ENCODE results near the gene PTGER4. TPM values are rescaled to one million over a fixed set of nuclear protein-coding genes. Genes with fewer than 3 reads are reported as not detected.

PTGER4 gene
- total and polyA plus RNA-seq, 12 donors: 2.0 to 20.3 (median 7.3) TPM

DNA sequence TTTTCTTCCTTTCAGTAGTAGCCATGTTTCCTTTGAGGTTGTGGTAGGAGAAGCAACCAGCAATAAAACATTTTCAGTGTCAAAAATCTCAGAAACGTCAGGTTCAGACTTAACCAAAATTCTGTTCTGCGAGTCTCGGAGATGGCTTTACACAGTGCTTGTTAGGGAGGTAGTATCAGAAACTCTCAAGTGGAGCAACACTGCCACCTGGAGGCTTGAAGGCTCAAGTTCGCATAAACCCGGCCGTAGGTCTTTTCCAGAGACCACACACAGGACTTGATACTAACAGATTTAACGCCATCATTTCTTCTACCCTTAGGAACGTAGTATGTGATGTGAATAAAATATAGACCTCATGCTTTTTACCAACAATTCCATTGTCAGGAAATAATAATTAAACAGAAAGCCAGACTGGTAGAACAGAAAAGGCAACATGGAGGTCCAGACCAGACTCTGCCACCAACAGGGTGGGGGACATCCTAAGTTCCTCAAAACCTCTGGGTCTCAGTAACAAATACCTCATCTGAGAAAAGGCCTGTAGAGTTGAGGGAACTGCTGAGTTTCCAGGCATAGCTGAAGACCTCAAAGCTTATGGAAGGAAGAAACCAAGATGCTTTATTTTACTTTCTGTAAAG, 8.5 kb downstream of the PTGER4 start:
- DNase-seq: peak; percentile 60 to 89
- intact Hi-C loops (cut with DNase I): loop anchor here (2.0 to 10.0 kb wide), 19 partner anchors 181 to 1113 kb away; no protein-coding TSS in a partner anchor
- Histone ChIP-seq H3K4me3 (peak overlapping the region in 7 of 10 donors; percentile 77 to 98 (median 93)), H3K9me3 (no peaks in the 10 kb centered on the region), H3K4me1 (peaks cover 0 to 68% (median 45%) of the 10 kb centered on the region in 9 donors), H3K36me3 (peaks cover 0 to 64% (median 6%) of the 10 kb centered on the region in 9 donors), H3K27ac (peak overlapping the region in 9 of 10 donors; percentile 15 to 96 (median 44)), H3K27me3 (peaks cover 0 to 5% (median 0%) of the 10 kb centered on the region in 7 donors)
- 1 to 4% methylated on average over 8 of the region's 8 CpGs for WGBS, 2 donors
- peak; percentile 89 to 96 (median 92) for ATAC-seq
- TF ChIP-seq, protein P1, sequence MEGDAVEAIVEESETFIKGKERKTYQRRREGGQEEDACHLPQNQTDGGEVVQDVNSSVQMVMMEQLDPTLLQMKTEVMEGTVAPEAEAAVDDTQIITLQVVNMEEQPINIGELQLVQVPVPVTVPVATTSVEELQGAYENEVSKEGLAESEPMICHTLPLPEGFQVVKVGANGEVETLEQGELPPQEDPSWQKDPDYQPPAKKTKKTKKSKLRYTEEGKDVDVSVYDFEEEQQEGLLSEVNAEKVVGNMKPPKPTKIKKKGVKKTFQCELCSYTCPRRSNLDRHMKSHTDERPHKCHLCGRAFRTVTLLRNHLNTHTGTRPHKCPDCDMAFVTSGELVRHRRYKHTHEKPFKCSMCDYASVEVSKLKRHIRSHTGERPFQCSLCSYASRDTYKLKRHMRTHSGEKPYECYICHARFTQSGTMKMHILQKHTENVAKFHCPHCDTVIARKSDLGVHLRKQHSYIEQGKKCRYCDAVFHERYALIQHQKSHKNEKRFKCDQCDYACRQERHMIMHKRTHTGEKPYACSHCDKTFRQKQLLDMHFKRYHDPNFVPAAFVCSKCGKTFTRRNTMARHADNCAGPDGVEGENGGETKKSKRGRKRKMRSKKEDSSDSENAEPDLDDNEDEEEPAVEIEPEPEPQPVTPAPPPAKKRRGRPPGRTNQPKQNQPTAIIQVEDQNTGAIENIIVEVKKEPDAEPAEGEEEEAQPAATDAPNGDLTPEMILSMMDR (IDR thresholded peaks at IDR 0.05): peak; percentile 78 to 93 (median 87)

DNA sequence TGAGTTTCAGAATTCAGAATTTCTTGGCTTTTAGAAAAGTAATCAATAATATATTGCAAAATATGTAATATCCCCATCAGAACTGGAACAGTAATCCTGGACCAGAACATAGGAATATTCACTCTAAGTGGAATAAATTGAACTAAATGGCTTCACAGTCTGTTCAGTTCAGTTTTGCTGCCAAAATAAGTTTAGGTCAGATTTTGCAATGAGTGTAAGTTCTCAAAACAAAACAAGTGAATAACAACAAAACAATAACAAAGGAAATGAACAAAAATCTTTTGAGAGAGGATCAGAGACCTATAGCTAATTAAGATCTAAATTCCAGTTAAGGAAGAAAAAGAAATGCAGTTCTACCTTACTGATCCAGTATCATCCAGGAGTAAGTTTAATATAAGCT, 9.3 kb downstream of the PTGER4 start:
- no peak for ATAC-seq
- peak overlapping the region in 2 of 10 donors; percentile 77 to 98 for H3K4me3 ChIP-seq

DNA sequence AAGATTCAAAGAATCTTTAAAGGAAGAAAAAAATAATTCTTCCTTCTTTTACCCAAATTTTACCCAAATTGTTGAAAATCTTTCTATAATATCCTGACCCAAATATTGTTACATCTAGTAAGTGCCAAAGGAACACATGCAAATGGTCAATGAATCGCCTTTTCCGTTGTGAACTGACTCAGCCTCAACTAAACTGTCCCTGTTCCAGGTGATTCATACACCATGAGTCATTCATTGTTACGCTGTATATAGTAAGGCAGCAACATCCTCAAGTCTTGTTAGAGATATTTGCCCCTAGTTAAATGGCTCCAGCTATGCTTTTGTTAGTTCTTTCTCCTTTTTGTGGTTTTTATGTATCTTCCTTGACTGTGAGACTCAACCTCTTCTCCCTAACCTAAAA, 9.7 kb downstream of the PTGER4 start:
- TF ChIP-seq, protein P1 (IDR thresholded peaks at IDR 0.05): no peak
- Histone ChIP-seq H3K27ac (peak overlapping the region in 5 of 10 donors; percentile 2 to 96 (median 35)), H3K4me3 (no peak overlapping the region), H3K36me3 (peaks cover 0 to 76% (median 12%) of the 10 kb centered on the region in 9 donors), H3K9me3 (peaks cover 0 to 3% (median 0%) of the 10 kb centered on the region in 11 donors), H3K4me1 (peaks cover 0 to 66% (median 45%) of the 10 kb centered on the region in 9 donors), H3K27me3 (peaks cover 0 to 5% (median 0%) of the 10 kb centered on the region in 7 donors)
- DNase-seq: peak in 1 of 2 donors; percentile 35
- ATAC-seq: peak in 7 of 8 donors; percentile 59 to 90 (median 77)
- intact Hi-C loops (cut with DNase I): loop anchor here (1.0 to 10.0 kb wide), 20 partner anchors 182 to 1115 kb away; no protein-coding TSS in a partner anchor
- 37 to 50% methylated on average over 3 of the region's 3 CpGs for WGBS, 2 donors

More for the DNA sequence above, 9.3 kb downstream of the PTGER4 start:
- DNase-seq: no peak
- Histone ChIP-seq H3K4me1 (peaks cover 0 to 66% (median 45%) of the 10 kb centered on the region in 9 donors), H3K36me3 (peaks cover 0 to 71% (median 8%) of the 10 kb centered on the region in 9 donors), H3K9me3 (no peaks in the 10 kb centered on the region), H3K27ac (peak overlapping the region in 7 of 10 donors; percentile 26 to 96 (median 44)), H3K27me3 (peaks cover 0 to 5% (median 0%) of the 10 kb centered on the region in 7 donors)
- intact Hi-C loops (cut with DNase I): loop anchor here (1.0 to 10.0 kb wide), 20 partner anchors 182 to 1114 kb away; no protein-coding TSS in a partner anchor
- TF ChIP-seq, protein P1 (IDR thresholded peaks at IDR 0.05): no peak

DNA sequence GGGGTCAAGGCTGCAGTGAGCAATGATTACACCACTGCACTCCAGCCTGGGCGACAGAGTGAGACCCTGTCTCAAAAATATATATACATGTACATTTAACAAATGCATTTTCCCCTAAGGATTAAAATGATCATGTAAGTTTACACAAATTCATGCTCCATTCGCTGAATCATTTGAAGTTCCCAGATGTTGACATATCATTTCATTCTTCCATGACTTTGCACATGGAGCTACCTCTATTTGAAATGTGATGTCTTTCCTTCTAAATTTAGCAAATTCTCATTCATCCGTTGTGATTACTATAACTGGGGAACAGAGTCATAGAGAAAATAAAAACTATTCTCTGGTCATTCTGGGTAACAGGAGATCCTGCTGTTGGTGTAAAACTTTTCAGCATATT, 10.6 kb downstream of the PTGER4 start:
- TF ChIP-seq, protein P1 (IDR thresholded peaks at IDR 0.05): no peak
- Histone ChIP-seq H3K4me1 (peaks cover 0 to 59% (median 45%) of the 10 kb centered on the region in 9 donors), H3K27ac (peak overlapping the region in 4 of 10 donors; percentile 2 to 41 (median 26)), H3K9me3 (peaks cover 0 to 9% (median 0%) of the 10 kb centered on the region in 11 donors), H3K27me3 (peaks cover 0 to 5% (median 0%) of the 10 kb centered on the region in 7 donors), H3K4me3 (no peak overlapping the region), H3K36me3 (peaks cover 0 to 83% (median 12%) of the 10 kb centered on the region in 9 donors)
- 56% methylated on average over 3 of the region's 3 CpGs for WGBS, 2 donors
- ATAC-seq (no peak), DNase-seq (no peak)
- intact Hi-C loops (cut with DNase I): no loop called here

Data from heart right ventricle (tissue), 16 donors.